GM12872 (cell line): ENCODE data around the gene LINS1.

Experiments used
- CTCF ChIP-seq: IDR thresholded peaks from 3 replicates; pipeline ENCODE4 v1.5.1; 2011; ENCODE audit warnings: low read depth, mild to moderate bottlenecking, low read length, moderate library complexity; ENCODE audit not compliant: insufficient read depth

Gene LINS1

DNA sequence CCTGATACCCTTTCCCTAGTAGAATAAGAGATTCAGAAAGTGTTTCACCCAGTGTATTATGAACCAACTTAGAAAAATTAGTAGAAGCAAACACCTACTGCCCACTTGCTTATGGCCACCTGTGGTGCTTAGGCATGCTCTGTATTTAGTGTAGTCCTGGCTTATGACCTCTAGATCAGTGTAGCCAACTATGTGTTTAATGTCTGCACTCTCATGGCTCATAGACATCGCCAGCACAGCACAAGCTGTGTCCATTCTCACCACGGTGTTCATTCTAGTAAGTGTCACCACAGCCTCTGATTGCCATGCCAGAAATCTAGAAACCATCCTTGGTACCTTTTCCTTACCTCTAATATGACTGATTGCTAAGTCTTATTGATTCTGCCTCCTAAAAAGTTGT is 14.7 kb upstream of the LINS1 start:
- no peak for TF ChIP-seq CTCF

GRCh38 chr15:100615801-100616200 is 13.8 kb upstream of the LINS1 start:
- TF ChIP-seq CTCF: no peak

GRCh38 chr15:100614918-100615317 is 12.9 kb upstream of the LINS1 start:
- TF ChIP-seq CTCF: no peak

- TF ChIP-seq CTCF: no peak
Observed at GRCh38 chr15:100614336-100614735, 12.4 kb upstream of the LINS1 start.

- no peak for TF ChIP-seq CTCF
Observed at GRCh38 chr15:100613208-100613607, 11.2 kb upstream of the LINS1 start.

DNA sequence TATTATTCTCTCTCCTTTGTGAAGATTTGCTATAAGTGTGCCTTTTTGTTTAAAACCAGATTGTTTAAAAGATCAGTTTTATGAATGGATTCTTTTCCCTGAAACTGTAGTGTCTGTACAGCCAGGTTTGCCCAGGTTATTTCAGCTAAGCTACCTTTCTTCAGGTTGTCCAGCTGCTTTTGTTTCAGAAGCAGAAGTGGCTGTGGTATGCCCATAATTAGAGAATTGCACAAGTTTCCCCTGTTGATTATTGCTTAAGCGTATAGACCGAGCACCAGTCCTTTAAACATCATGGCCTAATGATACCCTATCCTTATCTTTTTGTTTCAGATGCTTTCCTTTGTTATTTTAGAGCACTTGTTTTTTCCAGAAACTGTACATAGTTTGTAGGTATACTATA is 10.6 kb upstream of the LINS1 start:
- TF ChIP-seq CTCF: no peak

- no peak for TF ChIP-seq CTCF
Observed at GRCh38 chr15:100602823-100603393, 924 bp upstream of the LINS1 start.
